Gastroesophageal sphincter (tissue), 3 donors: ENCODE measurements around the gene VIL1.

Source experiments
- POLR2A ChIP-seq, 2 donors: fragments of 450-650 bp; IDR thresholded peaks; one replicate each; pipeline ENCODE4 v1.6.1; 2017; ENCODE audit warnings: antibody characterized with exemption in 2 of 2, mild to moderate bottlenecking in 2 of 2, moderate library complexity in 1 of 2
- POLR2AphosphoS5 ChIP-seq: sonication (generic); formaldehyde crosslinking; IDR thresholded peaks from one replicate; pipeline ENCODE4 v1.6.1; 2017; ENCODE audit warnings: antibody characterized with exemption
- TF ChIP-seq, protein P1 (sequence below), 4 experiments: fragments of 200-600 bp in 2 of 4; fragments of 450-650 bp in 2 of 4; sonication (generic) in 1 of 4; IDR thresholded peaks; one replicate each; pipeline ENCODE4 v1.5.1; 2017 to 2019; ENCODE audit warnings: antibody characterized with exemption in 4 of 4, mild to moderate bottlenecking in 2 of 4, moderate library complexity in 2 of 4

DNA sequence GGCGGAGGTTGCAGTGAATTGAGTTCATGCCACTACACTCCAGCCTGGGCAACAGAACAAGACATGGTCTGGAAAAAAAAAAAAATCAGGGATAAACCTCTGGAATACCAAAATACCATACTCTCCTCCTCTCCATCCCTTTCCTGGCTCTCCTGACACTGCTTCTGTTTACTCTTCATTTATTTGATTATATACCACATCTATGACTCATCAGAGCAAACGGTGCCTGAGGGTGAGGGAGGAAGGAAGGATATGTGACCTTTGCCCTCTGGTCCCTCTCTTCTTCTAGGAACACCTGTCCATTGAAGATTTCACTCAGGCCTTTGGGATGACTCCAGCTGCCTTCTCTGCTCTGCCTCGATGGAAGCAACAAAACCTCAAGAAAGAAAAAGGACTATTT, 30.0 kb downstream of the VIL1 start:
- TF ChIP-seq, protein P1, sequence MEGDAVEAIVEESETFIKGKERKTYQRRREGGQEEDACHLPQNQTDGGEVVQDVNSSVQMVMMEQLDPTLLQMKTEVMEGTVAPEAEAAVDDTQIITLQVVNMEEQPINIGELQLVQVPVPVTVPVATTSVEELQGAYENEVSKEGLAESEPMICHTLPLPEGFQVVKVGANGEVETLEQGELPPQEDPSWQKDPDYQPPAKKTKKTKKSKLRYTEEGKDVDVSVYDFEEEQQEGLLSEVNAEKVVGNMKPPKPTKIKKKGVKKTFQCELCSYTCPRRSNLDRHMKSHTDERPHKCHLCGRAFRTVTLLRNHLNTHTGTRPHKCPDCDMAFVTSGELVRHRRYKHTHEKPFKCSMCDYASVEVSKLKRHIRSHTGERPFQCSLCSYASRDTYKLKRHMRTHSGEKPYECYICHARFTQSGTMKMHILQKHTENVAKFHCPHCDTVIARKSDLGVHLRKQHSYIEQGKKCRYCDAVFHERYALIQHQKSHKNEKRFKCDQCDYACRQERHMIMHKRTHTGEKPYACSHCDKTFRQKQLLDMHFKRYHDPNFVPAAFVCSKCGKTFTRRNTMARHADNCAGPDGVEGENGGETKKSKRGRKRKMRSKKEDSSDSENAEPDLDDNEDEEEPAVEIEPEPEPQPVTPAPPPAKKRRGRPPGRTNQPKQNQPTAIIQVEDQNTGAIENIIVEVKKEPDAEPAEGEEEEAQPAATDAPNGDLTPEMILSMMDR (IDR thresholded peaks at IDR 0.05) = no peak
- no peak for TF ChIP-seq POLR2A (IDR thresholded peaks at IDR 0.05)
- no peak for TF ChIP-seq POLR2AphosphoS5
